NCI-H1105 treated with DMSO at 0.1 percent for 48 hours (cell line): ENCODE measurements around the gene ERVW-1.
"Not testable (repeated sequence)": the region's sequence is repeated elsewhere in the genome, so short reads cannot be mapped to it uniquely, and the experiment has no call there.

Experiments used
- DNase-seq: peaks from one replicate; lab custom pipeline; 2025; lab: John Stamatoyannopoulos, UW

The ERVW-1 gene, protein sequence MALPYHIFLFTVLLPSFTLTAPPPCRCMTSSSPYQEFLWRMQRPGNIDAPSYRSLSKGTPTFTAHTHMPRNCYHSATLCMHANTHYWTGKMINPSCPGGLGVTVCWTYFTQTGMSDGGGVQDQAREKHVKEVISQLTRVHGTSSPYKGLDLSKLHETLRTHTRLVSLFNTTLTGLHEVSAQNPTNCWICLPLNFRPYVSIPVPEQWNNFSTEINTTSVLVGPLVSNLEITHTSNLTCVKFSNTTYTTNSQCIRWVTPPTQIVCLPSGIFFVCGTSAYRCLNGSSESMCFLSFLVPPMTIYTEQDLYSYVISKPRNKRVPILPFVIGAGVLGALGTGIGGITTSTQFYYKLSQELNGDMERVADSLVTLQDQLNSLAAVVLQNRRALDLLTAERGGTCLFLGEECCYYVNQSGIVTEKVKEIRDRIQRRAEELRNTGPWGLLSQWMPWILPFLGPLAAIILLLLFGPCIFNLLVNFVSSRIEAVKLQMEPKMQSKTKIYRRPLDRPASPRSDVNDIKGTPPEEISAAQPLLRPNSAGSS

DNA sequence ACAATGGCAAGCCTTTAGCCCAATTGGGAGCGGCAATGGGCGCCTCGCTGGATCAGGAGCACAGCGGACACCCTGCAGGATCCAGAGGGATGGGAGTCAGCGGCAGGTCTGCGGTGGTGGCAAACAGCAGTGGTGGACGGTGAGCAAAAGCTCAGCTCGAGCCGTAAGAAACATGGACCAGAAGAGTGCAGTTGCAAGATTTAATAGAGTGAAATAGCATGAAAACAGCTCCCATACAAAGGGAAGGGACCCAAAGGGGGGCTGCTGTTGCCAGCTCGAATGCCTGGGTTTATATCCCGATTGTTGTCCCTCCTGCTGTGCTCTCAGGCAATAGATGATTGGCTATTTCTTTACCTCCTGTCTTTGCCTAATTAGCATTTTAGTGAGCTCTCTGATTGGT, at the start of gene ERVW-1:
ERVW-1 (minus strand) TSS at position 266 of the 400 bp plus-strand sequence. CDS start 7,565 bp downstream, outside the sequence.
- DNase-seq, result not testable (repeated sequence)

DNA sequence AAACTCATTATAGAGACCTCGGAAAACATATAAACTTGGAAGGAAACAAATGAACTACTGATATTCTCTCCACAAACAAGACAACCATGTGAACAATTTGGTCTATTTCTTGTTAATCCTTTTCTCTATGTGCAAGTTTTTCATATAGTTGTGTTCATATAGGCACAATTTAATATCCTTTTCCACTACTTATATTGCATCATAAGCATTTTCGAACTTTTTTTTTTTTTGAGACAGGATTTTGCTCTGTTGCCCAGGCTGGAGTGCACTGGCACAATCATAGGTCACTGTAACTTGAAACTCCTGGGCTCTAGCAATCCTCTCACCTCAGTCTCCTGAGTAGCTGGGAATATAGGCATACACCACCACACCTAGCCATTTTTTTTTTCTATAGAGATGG, 45.4 kb upstream of the ERVW-1 start:
- no peak for DNase-seq

DNA sequence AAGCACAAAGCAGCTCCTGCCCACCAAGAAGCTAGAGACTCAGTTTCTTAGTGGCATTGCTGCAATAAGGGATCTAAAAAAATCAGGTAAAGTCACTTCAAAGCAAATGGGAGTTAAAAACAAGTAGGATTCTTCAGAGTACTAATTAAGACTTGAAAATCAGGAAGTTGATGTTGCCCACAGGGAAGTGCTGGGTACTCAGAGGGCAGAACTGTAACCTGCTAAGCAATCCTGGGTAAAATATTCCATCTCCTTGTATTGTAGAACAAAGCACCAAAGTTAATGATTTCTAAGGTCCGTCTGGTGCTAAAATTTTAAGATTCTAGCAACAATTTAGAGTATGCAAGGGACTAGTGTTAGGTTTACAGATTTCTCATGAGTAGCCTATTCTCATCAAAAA, 42.3 kb upstream of the ERVW-1 start:
- DNase-seq, result no peak

GRCh38 chr7:92517631-92518030, 39.9 kb upstream of the ERVW-1 start:
- no peak for DNase-seq

DNA sequence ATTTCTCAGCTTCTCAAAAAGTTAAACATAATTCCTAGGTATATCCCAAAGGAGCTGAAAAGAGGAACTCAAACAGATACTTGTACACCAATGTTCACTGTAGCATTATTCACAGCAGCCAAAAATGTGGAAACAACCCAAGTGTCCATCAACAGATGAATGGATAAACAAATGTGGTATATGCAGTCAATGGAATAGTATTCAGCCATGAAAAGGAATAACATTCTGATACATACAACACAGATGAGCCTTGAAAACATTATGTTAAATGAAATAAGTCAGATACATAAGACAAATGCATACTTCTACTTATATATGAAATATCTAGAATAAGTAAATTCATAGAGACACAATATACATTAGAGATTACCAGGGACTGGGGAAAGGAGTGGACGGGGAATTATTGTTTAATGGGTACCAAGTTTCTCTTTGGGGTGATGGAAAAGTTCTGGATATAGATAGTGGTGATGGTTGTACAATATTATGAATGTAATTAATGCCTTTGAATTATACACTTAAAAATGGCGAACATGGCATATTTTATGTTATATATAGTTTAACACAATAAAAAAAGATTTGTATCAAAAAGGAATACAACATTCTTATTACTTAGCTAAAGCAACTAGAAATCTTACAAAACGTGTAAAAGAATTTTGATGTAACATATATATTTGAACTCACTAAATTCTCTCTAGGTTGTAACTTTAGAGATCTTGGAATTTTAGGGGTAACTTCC, 35.6 kb upstream of the ERVW-1 start:
- no peak for DNase-seq

GRCh38 chr7:92508946-92509345, 31.2 kb upstream of the ERVW-1 start:
- no peak for DNase-seq

- no peak for DNase-seq
These were observed 28.6 kb upstream of the ERVW-1 start for GRCh38 chr7:92506363-92506762.

GRCh38 chr7:92504563-92504962, 26.8 kb upstream of the ERVW-1 start:
- DNase-seq, result no peak

GRCh38 chr7:92503767-92504166, 26.0 kb upstream of the ERVW-1 start:
- DNase-seq, result no peak

DNA sequence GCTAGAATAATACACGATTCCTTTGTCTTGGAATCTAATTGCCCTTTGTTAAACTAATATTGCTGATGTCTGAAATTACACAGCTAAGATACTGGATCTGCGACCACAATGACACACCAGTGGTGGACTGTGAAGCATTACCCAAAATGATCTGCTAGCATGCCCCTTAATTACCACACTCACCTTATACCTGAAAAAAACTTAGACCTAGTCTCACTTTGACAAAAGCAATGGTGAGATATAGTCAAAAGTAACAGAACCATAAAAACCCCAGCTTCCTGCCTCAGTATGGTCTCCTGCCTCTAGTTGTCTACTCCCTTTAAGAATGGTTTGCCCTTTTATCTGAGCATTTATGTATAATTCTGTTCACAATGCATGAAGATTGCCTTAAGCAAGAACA, 20.8 kb upstream of the ERVW-1 start:
- DNase-seq, result no peak

GRCh38 chr7:92496876-92497275, 19.1 kb upstream of the ERVW-1 start:
- no peak for DNase-seq

DNA sequence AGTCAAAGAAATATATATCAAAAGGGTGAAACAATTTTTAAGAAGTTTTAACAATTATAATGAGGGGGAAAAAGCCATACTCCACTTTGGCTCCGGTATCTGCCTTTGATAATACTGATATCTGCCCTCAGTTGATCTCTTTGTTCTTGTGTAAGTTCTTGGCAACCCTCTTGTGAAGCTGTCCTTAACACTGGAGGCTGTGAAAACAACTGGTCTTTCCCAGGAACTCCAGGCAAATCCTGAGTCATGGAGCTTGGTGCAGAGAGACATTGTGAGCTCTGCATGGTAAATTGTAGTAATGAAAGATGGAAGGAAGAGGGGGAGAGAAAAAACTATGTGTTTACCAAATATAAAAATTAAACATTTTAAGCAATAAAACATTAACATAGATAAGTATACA, 11.9 kb upstream of the ERVW-1 start:
- no peak for DNase-seq

DNA sequence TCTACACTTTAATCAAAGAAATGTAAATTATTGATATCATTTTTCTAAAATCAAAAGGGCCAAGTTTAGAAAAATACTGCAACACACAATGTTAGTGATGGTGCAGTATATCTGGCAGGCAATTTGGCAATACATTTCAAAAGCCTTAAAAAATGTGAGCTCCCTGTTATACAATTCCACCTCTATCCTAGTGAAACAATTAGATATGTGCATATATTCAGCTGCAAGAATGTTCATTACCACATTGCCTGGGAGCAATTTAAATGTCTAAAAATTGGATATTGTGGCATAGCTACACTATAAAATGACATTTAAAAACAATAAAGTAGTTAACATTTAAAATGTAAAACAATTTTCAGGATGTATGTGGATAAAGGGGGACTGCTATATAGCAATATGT, 10.1 kb upstream of the ERVW-1 start:
- DNase-seq, result no peak

- no peak for DNase-seq
These were observed 8.2 kb upstream of the ERVW-1 start for GRCh38 chr7:92485974-92486373.

DNA sequence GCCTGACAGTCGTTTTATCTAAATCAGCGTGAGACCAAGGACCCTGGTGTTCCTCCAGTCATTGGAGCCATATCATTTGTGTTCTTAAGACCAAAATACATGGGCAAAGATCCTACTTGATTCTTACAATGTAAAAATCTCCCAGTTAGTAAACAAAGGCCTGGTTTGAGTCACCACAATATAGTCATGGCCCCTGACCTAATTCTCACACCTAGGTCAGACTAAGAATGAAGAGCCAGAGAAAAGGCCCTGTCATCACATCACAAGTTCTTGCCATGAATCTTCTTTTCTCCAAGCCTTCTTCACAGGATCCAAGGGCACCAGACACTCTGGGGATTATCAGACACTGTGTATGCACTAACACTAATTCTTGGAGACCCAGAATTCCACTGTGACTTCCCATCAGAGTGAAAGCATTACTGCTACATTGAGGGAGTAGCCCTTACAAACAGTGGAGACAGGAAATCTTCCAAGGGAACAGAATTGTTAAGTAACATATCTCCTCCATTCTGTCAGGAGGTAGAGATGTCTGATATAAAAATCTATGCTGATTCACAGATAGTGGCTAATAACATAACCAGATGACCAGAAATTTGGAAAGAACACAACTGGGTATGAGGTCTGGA, 7.6 kb upstream of the ERVW-1 start:
- no peak for DNase-seq

DNA sequence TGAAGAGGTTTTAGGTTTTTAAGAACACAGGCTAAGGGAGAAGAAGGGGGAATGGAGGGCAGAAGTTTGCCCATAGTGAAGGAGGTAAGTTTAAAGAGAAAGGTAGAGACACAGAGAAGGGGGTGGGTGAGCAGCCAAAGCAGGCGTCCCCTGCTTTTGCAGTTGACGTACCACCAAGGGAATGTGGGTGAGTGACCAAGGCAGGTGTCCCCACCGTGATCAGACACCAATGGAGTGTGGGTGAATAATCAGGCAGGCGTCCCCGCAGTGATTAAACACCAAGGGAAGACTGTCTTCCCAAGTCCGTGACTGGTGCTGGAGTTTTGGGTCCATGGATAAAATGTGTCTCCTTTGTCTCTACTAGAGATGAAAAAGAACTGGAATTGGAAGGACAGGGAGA, 6.5 kb upstream of the ERVW-1 start:
- DNase-seq, result not testable (repeated sequence)

DNA sequence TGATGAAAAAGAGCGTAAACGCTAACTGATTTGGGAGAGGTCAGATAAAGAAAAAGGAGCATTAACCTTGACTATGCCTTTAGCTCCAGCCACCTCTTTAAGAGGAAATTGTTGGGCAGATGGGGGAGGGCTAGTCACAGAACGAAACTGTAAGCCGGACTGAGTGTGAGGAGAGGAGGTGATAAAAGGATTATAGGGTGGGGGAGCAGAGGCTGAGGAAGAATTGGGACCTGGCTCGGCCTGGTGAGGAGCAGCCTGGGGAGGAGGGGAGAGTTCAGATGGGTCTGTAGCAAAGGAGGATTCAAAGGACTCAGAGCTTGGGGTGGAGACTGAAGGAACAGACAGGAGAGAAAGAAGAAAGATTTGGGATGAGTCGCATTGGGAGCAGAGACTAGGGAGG, 5.9 kb upstream of the ERVW-1 start:
- DNase-seq, result not testable (repeated sequence)

- DNase-seq, result not testable (repeated sequence)
These were observed 1.4 kb upstream of the ERVW-1 start for GRCh38 chr7:92479146-92479545.

DNA sequence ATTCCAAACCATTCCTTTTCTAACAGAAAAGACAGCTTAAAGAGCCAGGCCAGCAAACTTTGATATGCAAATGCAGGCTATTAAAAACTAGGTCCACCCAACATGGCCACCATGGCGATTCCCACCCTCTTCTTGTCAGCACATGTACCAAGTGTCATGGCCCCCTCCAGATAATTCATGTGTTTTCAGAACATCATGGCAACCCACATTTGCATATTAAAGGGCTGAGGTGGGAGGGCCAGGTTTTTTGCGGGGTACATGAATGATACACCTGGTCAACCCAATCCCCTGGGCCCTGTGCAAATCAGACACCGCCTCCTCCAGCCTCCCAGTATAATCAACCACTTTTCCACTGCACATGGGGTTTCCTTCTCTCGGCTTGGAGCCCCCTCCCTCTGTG, 965 bp upstream of the ERVW-1 start:
- DNase-seq, result no peak

DNA sequence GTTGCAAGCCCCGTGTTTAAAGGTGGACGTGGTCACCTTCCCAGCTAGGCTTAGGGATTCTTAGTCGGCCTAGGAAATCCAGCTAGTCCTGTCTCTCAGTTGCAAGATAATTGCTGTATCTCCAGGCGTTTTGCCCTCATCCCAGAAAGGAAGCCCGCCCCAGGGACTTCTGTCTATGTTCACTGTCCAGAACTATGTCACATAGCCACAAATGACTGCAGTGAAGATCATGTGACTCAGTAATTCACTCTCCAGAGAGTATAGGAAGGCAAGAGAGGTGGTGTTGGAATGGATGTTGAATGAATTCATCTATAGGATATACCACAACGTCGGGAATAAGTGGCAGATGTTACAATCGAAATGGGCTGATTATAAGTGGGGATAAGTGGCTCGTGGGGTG, 349 bp upstream of the ERVW-1 start:
- no peak for DNase-seq

- DNase-seq, result not testable (repeated sequence)
These were observed 1.7 kb downstream of the ERVW-1 start for GRCh38 chr7:92475851-92476590.

GRCh38 chr7:92475261-92475770, 2.4 kb downstream of the ERVW-1 start:
- not testable (repeated sequence) for DNase-seq
